ENCODE results near the gene XBP1.
"Not testable (repeated sequence)": the region's sequence is repeated elsewhere in the genome, so short reads cannot be mapped to it uniquely, and the experiment has no call there.

XBP1 gene

DNA sequence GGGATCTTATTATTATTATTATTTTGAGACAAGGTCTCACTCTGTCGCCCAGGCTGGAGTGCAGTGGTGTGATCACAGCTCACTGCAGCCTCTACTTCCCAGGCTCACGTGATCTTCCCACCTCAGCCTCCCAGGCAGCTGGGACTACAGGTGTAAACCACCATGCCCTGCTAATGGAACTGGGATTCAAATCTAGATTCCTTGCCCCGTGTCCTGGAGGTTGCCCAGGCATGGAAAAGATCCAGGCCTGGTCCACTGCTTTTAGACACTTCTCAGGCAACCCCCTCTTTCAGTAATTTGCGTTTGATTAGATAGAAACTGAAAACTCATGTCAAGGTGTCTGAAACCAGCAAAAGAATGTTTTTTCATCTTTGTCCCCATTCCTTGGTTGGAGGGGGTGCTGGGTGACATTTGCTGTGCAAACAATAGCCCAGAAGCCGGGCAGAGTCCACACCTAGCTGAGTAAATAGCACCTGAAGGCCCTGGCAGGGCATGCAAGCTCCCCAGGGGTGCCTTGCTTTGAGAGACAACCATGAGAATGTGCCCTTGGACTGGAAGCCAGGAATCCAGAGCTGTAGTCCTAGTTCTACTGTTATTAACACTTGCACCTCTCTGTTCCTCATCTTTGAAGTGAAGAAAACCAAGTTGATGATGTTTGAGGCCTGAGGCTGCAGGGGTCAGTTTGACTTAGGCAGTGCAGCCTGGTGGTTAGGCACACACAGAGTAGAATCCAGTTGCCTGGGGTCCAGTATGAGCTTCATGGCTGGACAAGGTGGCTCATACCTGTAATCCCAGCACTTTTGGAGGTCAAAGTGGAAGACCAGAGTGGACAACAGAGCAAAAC is 19.1 kb upstream of the XBP1 start:
- no peak for DNase-seq

DNA sequence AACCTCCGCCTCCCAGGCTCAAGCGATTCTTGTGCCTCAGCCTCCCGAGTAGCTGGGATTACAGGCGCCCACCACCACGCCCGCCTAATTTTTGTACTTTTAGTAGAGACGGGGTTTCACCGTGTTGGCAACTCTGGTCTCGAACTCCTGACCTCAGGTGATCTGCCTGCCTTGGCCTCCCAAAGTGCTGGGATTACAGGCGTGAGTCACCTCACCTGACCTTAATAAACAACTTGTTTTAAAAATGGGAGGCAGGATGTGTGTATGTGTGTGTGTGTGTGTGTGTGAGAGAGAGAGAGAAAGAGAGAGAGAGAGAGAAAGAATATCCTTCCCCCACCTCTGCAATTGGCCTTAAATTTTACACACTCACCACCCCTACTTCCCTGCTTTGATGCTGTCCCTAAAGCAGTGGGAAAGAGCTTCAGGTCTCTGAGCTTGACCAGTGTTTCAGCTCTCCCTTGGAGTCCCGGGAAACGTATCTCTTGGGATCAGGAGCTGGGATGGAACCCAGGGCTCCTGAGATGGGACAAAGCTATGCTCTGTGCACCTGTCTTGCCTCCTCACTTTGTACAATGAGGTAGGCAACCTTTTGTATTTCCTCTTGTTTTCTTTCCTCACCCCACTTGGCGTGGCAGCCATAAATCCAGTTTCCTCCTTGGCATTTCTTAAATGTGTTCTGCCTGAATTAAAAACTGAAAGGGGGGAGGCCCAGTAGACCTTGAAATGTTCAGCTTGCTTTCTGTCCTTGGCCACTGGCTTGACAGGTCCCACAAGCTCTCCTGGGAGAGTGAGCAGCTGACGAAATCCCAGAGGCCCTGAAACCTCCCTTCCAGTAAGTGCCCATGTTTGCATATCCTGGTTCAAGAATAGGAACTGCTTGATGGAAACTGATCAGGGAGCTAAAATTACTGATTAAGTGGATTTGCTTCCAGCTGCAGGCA is 17.8 kb upstream of the XBP1 start:
- DNase-seq, result peak in 1 of 56 donors; percentile 4

DNA sequence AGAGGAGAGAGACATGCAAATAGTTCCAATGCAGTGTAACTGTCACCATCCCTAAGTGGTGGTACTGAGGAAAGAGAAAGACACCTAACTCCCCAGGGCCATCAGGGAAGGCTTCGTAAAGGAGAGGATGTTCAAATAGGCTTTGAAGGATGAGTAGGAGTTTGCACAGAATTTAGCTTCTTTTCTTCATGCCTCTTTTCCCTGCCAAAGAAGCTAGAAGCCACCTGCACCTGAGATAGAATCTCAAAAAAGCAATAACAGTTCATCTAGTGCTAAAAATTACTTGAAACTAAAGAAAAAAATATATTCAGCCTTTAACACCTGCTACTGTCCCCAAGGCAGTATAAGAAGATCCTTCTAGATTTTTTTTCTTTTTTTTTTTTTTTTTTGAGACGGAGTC is 16.7 kb upstream of the XBP1 start:
- DNase-seq, result no peak

DNA sequence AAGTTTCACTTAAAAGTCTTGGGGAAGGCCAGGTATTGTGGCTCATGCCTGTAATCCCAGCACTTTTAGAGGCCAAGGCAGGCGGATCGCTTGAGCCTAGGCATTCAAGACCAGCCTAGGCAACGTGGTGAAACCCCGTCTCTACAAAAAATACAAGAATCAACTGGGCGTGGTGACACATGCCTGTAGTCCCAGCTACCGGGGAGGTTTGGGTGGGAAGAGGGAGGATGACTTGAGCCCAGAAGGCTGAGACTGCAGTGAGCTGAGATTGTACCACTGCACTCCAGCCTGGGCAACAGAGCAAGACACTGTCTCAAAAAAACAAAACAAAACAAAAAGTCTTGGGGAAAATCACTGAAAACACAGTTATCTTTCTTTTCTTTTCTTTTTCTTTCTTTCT is 15.4 kb upstream of the XBP1 start:
- DNase-seq, result no peak

DNA sequence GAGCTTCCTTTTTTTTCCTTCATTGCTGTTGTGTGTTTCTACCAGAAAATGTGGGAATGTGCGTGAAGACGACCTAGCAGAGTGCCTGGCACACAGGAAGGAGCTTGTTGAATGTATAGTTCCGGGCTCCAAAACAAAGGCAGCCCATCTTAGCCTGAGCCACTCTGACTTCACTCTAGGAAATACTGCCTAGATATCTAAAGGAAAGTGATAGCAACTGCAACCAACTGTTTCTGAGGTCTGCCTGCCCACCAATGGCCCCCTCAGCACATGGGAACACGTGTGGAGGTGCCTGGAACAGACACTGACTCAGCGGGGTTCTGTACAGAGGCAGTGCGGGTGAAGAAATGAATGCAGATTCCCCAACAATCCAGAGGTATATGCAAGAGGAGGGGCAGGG is 14.7 kb upstream of the XBP1 start:
- DNase-seq, result no peak

DNA sequence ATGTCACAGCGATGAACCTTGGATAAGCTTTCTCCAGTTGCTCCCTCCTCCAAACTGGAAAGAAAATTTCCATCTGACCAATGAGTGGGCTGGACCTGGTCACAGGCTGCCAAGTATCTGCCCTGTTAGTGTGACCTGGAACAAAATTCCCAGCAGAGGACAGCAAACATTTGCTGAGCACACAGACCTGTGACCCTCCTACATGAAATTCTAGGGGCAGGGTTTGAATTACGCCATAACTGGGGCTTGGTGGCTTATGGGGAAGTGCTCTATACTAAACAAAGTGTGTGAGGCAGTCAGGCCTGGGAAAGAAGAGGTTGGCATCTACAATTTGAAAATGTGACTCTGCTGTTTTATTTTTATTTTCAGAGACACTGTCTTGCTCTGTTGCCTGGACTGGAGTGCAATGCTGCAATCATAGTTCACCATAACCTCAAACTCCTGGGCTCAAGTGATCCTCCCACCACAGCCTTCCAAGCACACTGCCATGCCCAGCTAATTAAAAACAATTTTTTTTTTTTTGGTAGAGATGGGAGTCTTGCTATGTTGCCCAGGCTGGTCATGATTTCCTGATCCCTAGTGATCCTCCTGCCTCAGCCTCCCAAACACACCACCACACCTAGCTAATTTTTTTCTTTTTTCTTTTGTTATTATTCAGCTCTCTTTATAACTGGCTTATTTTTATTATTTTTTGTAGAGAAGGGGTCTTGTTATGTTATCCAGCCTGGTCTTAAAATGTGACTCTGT is 13.6 kb upstream of the XBP1 start:
- peak in 1 of 56 donors; percentile 7 for DNase-seq

DNA sequence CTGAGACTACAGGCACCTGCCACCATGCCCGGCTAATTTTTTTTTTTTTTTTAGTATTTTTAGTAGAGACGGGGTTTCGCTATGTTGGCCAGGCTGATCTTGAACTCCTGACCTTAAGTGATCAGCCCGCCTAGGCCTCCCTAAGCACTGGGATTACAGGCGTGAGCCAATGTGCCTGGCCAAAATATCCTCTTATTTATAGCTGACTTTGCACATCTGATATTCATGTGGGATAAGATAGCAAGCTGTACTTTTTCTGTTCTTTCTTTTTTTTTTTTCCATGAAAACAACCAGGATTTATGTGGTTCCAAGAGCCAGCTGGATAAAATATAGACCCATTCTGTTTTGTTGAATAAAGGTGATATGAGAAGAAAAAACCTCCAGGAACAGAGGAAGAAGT is 12.1 kb upstream of the XBP1 start:
- DNase-seq, result no peak

DNA sequence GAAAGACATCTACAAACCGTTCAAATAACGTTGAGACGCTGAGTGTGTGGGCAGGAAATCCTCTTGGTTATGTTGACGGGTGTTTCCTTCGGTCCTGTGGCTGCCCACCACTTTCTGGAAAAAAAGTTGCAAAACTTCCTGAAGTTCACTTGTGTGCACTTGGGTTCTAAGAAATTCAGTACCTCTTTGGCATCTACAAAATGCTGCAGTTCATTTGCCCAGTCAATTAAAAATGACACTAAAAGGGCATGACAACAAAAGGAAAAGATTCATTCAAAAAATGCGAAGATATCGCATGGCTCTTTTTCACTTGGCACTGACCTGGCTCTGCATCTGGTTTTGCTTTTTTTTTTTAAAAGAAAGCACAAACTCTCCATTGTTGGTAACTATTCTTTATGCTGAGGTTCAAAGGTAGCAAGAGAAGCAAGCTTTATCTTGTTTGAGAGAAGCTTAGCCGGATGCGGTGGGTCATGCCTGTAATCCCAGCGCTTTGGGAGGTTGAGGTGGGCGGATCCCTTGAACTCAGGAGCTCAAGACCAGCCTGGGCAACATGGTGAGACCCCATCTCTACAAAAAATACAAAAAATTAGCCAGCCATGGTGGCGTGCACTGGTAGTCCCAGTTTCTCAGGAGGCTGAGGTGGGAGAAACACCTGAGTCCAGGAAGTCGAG is 10.6 kb upstream of the XBP1 start:
- DNase-seq, result peak in 1 of 56 donors; percentile 5

DNA sequence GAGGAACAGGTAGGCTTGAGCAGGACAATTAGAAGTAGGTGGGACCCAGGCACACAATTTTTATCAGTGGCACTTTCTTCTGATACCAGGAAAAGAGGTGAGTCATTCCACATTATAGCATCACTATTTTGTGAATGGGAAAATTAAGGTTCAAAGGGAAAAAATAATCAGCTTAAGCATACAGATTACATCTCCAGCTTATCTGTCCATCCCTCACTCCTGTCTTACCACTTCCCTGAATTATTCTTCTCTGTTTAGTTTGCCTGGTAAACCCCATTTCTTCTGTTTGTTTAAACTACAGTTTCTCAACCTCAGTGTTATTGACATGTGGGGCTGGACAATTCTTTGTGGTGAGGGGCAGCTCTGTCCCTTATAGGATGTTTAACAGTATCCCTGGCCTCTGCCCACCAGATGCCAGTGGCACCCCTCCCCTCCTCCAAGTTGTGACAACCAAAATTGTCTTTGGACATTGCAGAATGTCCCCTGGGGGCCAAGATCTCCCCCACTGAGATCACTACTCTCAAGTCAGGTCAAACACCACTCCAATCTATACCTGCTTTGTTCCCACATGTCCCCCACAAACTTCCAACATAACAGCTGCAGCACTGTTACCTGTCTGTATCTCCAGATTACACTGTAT is 8.5 kb upstream of the XBP1 start:
- no peak for DNase-seq

DNA sequence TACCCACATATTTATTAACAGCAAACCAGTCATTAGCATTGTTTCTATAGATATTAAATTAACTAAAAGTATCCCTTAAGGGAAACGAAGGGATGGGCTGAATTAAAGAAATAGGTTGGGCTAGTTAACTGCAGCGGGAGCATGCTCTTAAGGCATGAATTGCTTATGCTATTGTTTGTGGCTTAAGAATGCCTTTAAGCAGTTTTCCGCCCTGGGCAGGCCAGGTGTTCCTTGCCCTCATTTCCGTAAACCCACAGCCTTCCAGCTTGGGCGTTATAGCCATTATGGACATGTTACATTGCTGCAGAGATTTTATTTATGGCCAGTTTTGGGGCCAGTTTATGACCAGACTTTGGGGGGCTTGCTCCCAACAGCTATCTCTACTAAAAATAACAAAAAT is 5.1 kb upstream of the XBP1 start:
- not testable (repeated sequence) for DNase-seq

DNA sequence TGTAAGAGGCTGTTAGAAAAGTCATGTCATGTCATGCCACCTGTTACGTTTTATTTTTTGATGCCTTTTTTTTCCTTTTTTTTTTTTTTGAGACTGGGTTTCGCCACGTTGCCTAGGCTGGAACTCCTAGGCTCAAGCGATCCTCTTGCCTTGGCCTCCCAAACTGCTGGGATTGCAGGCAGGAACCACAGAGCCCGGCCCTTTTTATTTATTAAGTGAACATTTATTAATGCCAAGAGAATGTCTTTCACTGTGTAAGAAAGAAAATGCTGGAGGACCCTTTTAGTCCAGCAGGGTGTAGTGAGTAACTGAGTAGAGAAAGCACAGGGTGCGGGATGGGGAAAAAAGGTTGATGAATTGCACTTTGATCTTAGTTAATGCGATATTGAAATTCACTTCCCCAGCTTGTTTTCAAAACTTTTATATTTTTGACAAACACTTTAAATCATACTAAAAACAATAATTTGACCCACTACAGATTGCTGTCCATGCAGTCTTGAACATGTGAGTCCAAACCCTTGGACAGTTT is 2.3 kb upstream of the XBP1 start:
- no peak for DNase-seq

DNA sequence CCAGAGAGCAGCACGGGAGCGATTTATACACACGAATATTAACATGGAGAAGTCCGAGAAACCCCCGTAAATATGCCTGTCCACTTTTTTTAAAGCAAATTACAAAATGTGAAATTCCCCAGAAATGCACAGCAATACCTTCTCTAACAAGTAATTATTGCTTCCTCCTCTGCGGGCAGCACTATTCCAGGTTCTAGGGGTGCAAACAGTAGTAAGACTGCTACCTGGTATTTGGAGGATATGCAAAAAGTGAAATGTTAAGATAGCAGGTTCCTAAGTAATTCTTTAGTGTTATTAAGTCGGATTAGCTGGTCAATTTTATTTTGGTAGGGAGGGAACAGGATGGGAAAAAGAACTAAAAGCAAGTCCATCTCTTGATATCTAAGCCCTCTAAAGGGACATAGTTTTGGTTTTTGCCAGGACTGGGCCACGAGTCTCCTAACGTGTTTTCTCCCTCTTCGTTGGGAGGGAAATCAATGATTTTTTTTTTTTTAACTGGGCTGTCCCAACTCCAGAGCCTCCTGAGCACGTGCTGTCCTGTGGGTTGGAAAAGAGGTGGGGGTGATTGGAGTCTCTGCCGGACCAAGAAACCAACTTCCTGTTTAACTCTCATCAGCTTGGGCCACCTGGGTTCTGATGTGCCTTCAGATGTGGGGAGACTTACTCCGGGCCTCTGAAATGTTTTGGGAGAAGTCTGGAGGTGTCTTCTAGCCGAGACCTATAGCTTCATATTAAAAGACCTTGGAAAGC is 1.7 kb upstream of the XBP1 start:
- DNase-seq, result no peak

DNA sequence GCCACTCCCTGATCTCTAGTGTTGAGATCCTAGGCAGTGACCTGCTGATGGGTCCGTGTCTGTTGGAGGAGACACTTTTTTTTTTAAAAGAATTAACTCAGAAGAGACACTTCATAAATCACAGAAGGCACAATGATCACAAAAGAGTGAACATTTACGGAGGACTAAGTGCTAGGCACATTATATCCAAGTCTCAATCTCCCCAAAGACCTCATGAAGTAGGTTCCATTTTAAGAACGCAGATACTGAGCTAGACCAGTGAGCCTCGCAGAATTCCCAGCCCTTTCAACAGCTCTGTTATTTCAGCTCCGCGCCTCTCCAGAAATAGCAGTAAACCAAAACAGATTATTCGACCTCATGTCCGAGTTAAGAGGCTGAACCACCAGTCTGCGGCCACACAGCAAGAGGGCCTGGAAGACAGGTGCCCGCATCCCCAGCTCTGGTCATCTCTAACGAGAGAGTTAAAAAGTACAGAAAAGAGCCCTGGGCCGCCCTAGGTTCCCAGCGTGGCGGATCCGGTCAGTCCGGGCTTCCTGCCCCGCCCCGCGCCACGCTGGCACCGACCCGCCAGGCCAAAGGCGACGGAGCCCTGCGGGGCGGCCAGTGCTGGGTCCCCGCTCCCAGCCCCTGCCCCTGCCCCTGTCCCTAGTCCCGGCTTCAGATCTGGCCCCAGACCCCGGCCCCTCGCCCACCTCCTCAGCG is 612 bp downstream of the XBP1 start:
- DNase-seq, result peak in 31 of 56 donors; percentile 16 to 68 (median 47)

DNA sequence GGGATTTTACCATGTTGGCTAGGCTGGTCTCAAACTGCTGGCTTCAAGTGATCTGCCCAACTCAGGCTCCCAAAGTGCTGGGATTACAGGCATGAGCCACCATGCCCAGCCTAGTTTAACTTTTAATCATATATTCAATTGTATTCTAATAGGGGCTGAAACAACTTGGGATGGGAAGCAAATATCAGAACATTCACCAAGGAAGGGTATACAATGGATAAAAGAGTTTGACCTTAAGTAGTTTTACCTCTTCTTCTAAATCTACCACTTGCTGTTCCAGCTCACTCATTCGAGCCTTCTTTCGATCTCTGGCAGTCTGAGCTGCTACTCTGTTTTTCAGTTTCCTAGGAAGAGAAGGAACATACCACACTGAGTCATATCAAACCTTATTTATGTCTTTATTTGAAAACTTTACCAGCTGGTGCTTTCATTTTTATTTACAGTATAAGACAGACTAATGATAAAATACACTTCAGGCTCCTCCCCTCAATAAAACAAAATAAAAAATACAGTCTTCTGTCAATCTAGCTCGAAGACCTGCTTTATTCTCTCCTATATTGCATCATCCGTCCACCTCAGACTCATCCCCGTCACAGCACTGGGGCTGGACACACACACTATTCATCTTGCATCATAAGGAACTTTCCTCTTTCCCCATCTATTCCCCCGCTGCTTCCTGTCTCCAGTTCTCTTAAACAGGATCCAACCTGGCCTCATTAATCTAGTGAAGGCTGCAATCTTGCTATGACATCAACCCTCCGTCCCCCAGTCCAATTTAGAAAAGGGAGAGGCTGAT is 1.4 kb downstream of the XBP1 start:
- peak in 4 of 56 donors; percentile 2 to 22 (median 11) for DNase-seq

DNA sequence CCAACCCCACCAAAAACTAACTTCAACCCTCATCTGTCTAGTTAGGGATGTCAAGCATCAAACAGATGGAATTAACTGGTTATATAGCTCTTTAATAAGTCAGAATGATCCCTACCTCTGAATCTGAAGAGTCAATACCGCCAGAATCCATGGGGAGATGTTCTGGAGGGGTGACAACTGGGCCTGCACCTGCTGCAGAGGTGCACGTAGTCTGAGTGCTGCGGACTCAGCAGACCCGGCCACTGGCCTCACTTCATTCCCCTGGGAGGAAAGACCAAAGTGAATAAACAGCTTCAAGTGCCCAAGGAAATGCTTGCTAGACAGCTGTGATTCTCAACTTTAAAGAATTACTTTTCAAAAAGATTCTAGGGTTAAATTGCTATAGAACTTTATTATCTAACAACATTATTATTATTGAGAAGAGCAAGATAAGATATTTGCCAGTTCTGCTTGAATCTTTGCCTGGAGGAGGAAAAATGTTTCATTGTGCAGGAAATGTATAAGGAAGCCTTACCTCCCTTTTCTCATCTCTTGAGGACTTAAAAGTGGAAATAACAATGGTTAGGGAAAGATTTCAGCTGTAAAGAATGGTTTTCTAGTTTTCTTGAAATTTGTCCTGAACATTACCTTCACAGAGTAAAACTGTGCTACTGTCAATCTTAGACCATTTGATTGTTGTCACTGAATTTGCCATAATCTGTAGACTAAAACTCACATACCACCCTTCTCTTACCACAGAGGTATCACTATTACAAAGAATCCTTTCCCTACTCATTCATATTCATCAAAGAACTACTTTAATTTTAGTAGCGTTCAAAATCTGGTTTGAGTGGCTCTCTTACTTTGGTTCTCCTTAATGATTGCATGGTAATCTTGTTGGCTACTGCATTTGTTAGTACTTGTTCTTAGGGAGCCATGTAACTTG is 4.2 kb downstream of the XBP1 start:
- no peak for DNase-seq

DNA sequence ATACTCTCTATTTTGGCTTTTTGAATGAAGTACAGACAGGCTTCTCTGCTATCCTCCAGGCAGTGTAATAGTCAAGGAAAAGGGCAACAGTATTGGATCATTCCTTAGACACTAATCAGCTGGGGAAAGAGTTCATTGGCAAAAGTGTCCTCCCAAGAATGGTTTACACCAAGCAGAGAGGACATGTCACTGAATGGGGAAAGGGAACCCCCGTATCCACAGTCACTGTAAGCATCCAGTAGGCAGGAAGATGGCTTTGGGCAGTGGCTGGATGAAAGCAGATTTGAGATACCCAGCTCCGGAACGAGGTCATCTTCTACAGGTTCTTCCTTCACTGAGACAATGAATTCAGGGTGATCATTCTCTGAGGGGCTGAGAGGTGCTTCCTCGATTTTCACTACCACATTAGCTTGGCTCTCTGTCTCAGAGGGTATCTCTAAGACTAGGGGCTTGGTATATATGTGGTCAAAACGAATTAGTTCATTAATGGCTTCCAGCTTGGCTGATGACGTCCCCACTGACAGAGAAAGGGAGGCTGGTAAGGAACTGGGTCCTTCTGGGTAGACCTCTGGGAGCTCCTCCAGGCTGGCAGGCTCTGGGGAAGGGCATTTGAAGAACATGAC is 5.2 kb downstream of the XBP1 start:
- no peak for DNase-seq

Measured in nucleus accumbens (tissue), 56 donors.